HG02798 (cell line): ENCODE results near the gene GLRX.
"Not testable (repeated sequence)": the region's sequence is repeated elsewhere in the genome, so short reads cannot be mapped to it uniquely, and the experiment has no call there.

Experiments
- ATAC-seq: cut with Tn5 transposase; IDR thresholded peaks from one replicate; pipeline ENCODE4 v1.9.1; 2021; ENCODE audit warnings: mild to moderate bottlenecking; ENCODE audit not compliant: unreplicated experiment, poor library complexity

The GLRX gene, protein sequence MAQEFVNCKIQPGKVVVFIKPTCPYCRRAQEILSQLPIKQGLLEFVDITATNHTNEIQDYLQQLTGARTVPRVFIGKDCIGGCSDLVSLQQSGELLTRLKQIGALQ

DNA sequence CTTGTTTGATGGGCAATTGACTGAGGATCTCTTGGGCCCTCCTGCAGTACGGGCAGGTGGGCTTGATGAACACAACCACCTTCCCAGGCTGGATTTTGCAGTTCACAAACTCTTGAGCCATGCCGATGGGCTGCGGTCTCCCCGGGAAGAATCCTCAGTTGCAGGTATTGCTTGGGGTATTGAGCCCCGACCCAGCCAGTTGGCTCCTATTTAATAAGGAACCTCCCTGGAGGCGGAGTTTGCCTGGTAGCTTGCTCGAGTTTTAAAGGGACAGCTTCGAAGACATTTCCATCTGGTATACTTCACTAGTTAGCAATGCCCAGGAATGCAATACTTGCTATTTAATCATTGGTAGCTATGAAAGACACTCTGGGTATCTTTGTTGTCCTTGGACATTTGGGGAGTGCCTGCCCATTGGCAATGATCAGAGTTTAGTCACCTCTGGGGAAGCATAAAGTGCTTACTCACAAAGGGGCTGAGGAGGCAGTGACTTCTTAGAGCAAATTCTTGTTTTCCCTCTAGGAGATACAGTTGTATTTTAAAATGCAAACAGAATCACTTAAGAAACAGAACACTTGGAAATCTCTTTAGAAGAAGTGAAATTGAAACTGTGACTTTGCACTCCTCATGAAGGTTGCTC lies at the start of gene GLRX:
Gene GLRX, minus strand, starts transcription at position 185 of the 640 bp plus-strand sequence. Its CDS starts 64 bp downstream, at position 121.
- ATAC-seq, result peak; percentile 54

DNA sequence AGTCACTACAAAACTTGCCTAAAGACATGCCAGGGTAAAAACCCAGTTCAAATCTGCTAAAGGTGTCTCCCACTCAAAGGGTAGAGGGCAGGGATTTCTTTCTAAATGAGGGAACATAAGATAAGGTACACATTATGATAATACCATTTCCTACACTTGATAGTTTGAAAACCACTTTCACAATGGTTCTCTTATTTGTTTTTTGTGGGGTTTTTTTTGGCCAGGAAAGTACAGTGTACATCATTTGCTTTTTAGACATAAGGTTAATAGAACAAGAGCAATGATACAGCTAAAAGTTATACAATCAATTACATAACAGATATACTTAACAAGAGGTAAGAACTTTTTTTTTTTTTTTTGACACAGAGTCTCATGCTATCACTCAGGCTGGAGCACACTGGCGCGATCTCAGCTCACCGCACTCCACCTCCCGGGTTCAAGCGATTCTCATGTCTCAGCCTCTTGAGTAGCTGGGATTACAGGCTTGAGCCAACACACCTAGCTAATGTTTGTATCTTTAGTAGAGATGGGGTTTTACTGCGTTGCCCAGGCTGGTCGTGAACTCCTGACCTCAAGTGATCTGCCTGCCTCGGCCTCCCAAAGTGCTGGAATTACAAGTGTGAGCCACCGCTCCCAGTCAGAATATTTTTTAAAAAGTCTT lies 48.8 kb upstream of the GLRX start:
- ATAC-seq, result no peak

DNA sequence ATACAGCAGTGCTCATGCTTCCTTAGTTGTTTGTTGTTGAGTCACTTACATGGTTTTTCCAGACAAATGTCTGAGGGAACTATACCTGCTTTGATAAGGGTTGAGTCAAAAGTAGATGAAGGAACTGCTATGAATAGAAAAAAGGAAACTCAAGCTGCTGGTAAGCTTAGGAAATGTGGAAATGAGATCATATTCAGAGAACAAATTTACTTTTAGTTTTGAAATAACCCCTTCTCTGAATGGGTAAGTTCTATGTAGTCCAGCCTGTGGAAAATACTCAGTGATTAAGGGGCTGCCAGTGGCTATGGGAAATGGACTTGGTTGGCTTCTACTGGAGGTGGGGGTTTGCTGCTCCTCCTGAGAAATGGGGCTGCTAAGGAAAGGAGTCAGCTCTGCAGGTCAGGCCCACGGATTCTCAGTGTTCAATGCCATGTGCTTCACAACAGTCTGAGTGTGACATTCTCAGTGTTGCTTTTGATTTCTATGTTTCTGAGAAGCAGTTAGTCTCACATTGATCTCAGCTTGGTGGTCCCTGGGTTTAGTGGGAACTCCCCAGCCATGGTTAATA lies 47.7 kb upstream of the GLRX start:
- ATAC-seq, result peak; percentile 68

DNA sequence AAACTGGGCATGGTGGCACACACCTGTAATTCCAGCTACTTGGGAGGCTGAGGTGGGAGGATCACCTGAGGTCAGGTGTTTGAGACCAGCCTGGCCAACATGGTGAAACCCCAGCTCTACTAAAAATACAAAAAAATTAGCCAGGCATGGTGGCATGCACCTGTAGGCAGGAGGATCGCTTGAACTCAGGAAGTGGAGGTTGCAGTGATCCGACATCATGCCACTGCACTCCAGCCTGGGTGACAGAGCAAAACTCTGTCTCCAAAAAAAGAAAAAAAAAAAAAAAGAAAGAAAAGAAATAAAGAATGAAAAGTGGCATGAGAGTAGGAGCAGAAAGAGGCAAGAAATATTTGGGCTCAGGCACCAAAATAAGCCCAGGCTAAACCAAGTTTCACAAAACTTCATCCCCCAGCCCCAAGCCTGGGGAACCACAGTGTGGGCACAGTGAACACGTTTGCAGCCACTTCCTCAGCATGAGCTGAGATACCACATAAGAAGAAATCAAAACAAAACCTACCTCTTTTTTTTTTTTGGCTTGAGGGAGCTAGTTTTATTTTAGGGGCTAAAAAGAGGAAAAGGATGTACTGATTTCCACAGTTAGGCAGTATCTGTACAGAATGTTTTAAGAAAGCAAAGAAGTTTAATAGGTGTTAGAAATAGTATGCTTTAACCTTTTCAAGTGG lies 46.8 kb upstream of the GLRX start:
- not testable (repeated sequence) for ATAC-seq

DNA sequence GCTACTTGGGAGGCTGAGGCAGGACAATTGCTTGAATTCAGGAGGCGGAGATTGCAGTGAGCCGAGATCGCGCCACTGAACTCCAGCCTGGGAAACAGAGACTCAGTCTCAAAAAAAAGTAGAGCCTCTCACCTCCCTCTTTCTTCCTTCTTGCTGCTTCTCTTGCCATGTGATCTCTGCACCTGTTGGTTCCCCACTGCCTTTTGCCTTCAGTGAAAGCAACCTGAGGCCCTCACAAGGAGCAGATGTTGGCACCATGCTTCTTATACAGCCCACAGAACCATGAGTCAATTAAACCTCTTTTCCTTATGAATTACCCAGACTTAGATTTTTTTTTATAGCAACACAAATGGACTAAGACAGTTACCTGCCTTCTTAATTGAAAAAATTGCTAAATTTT lies 45.6 kb upstream of the GLRX start:
- ATAC-seq, result no peak

DNA sequence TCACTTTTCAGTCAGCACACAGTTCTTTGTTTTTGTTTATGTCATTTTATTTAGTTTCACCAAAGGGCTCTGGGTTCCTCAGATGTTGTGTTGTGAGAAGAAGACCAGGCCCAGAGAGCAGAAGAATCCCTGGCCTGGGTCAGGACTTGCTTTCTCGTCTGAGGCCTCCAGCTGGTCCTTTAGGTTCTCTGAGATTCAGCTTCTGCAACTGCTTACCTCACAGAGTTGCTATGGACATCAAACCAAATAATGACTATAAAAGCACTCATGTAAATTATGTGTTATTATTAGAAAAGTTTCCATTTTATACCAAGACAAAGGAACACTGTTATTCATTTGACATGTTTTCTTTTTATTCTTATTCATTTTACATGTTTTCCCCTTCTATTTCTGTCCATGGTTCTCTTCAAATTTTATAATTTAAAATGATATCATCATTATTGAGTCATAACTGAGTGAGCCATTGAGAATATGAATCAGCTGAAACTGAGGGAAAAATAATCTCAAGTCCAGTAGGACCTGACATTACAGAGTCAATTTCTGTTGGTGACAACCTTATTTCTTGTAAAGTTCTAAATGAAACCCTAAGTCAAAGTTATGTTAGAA lies 44.0 kb upstream of the GLRX start:
- ATAC-seq, result no peak

DNA sequence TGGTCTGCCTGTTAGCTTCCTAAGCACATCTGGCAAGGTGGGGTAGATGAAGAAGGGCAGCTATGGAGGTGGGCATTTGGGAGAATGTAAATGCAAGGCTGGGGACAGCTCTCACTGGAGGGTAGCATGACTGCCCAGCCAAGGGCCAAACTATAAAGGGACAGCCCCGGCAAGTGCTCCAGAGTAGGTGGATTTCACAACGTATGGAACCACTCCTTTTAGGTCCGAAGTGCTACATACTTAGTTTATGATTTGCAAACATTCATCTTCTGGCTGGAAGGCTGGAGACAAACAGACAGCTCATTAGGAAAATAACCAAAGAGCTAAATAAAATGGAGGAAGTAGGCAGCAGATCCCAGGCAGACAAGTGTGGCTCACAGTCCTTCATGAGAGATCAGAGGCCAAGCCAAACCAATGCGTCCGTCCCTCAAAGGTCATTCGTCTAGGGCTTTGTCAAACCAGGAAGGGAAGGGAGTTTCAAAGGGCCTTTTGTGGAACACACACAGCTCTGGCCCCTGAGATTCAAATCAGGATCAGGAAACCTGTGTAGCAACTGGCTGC lies 42.5 kb upstream of the GLRX start:
- no peak for ATAC-seq

DNA sequence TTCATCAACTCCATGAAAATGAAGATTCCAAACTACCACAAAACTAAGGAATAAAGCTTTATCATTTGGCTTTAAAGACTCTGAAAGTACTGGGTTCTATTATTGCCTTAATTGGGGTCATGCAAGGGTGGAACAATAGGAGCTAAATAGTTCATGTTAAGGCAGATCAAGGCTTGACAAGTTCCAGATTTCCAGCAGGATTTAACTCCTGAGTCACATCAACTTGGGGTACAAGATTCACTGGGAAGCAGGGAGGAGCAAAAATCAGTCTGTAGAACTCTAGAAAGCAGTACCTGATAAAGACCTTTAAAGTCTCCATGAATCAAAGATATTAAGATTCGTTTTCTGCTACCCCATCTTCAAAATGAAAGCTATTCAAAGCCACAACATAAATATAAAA lies 41.9 kb upstream of the GLRX start:
- ATAC-seq, result no peak

DNA sequence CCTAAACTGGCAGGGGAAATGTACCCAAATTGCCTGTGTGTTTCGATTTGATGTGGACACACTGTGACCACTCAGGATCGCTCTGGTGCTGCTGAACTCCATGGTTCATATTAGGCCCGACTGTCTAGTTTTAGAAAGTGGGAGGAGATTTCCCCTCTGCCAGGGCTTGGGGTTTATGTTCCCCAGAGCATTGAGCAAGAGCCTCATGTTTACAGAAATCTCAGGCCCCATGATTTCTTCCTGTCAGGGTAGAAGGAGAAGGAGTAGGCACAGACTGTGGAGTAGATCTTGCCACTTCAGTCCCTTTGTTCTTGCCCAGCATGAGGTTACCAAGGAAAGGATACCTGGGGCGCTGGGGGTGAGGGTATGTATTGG lies 40.8 kb upstream of the GLRX start:
- no peak for ATAC-seq

DNA sequence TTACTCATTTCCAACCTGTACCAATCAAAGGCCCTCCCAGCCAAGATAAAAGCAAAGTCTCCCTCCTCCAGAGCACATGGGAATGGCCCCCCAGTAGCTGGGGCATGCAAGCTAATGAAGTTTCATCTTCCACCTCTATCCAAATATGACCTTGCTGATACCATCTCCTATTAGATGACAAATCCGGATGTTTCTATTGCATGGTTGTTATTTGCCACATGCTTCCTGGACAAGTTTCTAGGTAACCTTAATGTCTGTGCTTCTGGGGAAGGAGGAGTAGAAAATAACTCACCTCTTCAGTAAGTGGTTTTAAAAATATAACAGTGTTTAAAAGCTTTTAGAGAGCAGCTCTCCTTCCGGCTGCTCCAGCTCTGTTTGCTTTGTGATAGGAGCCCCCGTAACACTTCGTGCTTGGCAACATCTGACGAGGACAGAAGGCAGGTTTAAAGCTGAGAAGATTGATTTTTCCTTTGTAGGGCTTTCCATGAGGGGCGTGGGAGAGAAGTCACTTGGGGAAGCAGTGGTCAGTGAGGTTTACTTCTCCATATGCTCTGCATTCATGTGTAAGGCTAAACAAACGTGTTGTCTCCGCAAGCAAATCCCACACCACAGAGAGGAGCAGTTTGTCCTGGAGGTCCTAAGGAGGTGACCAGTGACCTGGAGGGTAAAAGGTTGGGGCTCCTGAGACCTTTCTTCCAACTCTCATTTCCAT lies 40.3 kb upstream of the GLRX start:
- ATAC-seq, result no peak

DNA sequence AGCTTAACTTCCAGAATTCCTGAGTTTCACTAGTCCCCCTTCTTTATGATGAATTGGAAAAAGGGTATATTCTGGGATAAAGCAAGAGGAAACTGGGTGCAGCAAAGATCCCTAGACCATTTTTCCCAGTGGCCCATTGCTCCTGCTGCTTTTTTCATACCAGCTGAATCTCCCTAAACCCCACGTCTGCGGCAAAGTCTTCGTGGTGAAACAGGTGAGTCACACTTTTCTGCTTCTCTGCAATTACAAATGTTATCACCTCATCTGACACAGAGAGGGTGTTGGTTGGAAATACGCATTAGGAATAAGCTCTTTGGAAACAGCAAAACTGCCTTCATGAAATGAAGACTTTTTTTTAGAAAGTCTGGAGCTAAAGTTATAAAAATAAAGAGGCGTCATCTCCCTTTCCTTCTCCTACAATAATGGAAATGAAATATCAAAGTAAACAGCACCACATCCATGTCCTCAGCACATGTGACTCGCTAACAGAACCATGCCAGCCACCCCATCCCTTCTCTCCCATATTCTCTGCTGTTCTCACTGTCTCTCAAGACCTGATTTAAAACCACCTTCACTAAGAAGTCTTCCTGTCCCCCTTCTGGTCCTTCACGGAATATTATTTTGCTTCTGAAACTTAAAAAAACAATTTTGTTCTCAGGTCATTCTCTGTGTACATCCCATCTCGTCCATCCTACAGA lies 39.5 kb upstream of the GLRX start:
- no peak for ATAC-seq

DNA sequence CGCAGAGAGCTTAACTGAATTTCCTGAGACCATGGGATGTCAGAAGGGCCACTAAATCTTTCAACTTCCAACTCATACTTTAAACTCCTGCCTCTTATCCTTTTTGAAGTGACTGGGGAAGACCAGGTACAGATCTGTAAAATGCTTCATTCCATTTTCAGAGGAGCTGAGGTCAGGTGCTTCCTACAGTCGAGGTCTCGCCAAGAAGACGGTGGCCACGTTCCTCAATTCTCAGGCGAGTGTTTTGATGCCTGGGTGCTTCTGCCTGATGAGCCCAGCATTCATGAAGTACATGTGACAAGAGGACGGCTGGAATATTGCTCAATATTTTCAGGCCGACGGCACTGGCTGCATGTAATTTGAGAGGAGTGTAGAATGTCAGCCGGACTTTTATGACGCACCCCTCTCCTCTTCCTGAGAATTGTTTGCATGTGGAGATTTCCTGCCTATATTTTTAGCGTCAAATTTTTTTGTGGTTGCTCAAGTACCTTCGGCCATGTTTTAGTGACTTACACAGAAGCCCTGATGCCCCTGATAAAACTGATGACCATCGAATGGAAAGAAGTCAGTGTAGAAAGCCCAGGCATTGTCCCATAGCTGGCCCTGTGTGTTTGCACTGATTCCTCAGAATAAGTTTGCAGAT lies 38.8 kb upstream of the GLRX start:
- ATAC-seq, result no peak

DNA sequence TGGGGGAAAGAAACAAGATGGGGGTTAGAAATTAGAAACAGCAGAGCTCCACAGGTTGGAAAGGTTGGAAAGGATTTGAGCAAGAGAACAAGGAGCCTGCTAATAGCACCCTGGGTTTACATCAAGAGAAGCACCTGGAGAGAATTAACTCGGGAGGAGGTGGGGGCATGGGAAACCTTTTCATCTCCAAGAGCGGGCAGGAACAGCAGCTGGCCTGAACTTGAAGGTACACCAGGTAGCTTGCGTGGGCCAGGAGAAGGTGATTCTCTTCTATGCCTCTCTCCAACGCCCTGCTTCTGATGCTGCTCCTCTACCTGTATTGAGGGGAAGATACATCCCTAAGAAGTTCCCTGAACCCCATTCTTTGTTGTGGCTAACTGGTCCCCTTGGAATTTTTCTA lies 37.1 kb upstream of the GLRX start:
- ATAC-seq, result no peak

DNA sequence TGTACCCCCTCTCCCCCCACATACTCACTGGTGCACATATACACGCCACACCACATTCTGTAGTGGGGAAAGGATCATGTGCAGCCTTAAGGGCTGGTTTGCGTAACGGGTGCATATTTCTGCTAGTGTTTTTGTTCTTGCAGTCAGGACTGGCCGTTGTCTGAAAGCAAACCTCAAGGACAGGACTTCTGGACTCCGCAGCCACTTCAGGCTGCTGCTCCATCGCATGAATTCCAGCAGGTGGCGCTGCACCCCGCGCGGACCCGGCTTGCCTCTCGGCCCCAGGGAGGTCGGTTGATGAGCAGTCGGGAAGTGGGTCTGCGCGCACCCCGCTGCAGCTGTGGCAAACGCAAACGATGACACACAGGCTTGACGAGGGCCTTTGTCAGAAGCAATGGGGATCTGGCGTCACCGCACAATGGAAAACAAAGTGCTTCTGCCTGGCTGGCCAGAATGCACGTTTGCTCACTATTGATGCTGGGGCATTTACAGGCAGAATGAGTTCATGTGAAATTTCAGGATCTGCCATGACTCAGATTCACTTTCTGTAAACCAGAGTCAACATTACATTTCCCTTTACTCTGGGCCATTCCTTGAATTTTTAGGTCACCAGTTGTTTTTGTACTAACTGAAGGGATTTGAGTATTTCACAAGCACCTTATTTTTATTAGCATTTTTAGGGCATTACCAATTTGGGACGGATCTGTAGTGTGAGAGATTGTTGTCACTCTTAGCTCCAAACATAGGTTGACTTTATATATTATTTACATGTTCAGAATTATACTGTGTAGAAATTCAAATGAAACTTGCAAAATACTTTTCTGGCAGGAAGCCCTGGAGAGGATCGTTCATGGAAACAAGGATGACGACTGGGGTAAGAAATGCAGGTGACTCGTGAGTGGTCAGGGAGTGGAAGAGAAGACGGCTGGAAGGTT lies 36.4 kb upstream of the GLRX start:
- peak; percentile 95 for ATAC-seq

DNA sequence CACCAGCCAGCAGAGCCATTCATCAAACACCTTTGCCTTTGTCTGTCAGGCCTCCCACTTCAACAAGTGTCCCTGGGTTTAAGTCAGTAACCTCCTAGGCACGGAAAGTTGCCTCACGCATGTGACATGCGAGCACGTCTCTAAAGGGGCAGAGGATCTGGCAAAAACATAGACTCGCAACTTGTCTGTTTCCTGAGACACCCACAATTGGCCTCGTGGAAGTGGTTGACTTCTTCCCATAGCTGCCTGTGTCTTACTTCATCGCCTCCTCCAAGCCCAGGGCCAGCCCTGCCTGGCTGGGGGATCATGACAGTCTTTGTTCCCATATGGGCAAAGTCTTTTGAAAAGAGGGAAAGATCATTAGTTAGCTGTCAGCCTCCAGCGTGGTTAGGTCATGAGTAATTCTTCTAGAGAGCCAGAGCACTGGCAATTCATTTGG lies 35.5 kb upstream of the GLRX start:
- ATAC-seq, result no peak

DNA sequence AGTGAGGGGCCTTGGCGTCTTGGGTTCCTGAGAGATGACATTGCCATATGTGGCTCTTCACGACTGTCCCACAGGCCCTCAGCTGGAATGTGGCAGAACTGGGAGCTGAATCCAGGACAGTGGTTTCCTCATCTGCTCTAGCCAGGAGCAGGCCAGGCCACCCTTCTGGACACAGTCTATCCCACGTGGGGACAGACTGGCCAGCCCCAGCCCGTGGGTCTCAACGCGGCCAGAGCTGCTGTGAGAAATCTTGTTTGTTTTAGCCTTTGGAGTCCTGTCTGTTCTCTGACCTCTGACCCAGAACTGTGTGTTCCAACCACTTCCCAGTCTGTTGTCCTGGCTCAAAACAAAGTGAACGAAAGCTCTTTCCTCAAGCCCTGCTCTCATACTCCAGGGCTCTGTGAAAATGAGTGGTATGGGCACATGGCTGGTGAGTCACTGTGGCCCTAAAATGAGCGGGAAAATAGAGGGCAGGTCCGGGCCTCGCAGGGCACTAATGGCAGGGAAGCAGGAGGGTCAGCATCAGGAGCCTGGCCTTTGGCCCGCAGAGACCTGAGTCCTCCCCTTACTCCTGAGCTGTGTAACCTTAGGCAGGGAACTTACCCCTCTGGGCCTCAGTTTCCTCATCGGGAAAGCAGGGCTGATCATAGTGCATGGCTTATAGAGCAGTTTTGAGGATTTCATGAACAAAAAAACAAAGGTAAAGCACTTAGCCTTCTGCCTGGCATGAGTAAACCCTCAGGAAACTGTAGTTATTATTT lies 34.8 kb upstream of the GLRX start:
- no peak for ATAC-seq

DNA sequence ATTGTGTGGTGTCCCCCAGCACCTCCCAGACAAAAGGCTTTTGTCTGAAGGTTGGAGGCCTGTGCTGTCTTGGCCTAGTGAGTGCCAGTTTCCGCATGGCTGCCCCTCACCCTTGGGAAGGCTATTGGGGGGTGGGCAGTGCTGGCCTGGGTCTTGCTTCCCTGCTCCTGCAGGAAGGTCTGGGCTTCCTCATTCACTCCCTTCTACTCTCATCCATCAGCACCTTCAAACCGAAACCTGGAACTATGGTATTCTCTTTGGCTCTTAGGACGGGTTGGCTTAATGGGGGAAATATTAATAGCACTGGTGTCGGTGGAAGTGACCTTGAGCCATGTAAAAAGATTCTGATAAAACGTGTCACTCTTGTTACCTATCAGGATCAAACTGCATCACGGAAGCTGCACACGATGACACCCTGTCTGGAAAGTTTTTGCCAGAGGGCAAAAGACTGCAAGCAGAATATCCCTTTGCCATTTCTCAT lies 34.0 kb upstream of the GLRX start:
- ATAC-seq, result no peak
